WTC11 (cell line): ENCODE measurements around the gene STAC2. TPM values are rescaled to one million over a fixed set of nuclear protein-coding genes. Genes with fewer than 3 reads are reported as not detected.
A peak's percentile ranks its signal among the peaks of the same experiment; 100 is the strongest.

Experiments used
- ATAC-seq: fragments of 200-7000 bp; cut with Tn5 transposase; 2 replicates; pipeline ENCODE4 v1.10.0; 2021; ENCODE audit warnings: mild to moderate bottlenecking, moderate library complexity
- CTCF ChIA-PET: fragments of 300-600 bp; sonication (Branson Sonifier 250); formaldehyde crosslinking; loops from one replicate; lab custom pipeline; 2021; ENCODE audit warnings: antibody characterized with exemption; lab: Charles Lee
- POLR2A ChIA-PET: fragments of 350-600 bp; sonication (Branson Sonifier 250); formaldehyde crosslinking; loops from one replicate; lab custom pipeline; 2021; ENCODE audit warnings: antibody characterized with exemption; lab: Charles Lee
- DNase-seq: peaks from one replicate; pipeline ENCODE4 v3.0.0; 2021; ENCODE audit warnings: low spot score
- H3K27ac Mint-ChIP-seq: 2 replicates; pipeline ENCODE4 v1.8.0; 2021; ENCODE audit warnings: mixed read lengths
- H3K27me3 Mint-ChIP-seq: 2 replicates; pipeline ENCODE4 v1.8.0; 2021; ENCODE audit warnings: low read depth, mild to moderate bottlenecking, moderate library complexity, mixed read lengths
- H3K36me3 Mint-ChIP-seq: 2 replicates; pipeline ENCODE4 v1.8.0; 2021; ENCODE audit warnings: mixed read lengths
- H3K4me1 Mint-ChIP-seq: 2 replicates; pipeline ENCODE4 v1.8.0; 2022; ENCODE audit warnings: mixed read lengths
- H3K4me3 Mint-ChIP-seq: 2 replicates; pipeline ENCODE4 v1.8.0; 2021; ENCODE audit warnings: mild to moderate bottlenecking, moderate library complexity, mixed read lengths
- H3K9me3 Mint-ChIP-seq: 2 replicates; pipeline ENCODE4 v1.8.0; 2021; ENCODE audit warnings: mixed read lengths
- ATF1 ChIP-seq: sonication (generic); formaldehyde crosslinking; IDR thresholded peaks from 2 replicates; pipeline ENCODE4 v1.8.1; 2023; ENCODE audit warnings: mild to moderate bottlenecking, moderate library complexity, missing genetic modification reagents
- CBFB ChIP-seq: sonication (generic); formaldehyde crosslinking; IDR thresholded peaks from 2 replicates; pipeline ENCODE4 v1.8.1; 2022; ENCODE audit warnings: mild to moderate bottlenecking, low read depth, missing genetic modification reagents
- FOXJ3 ChIP-seq: sonication (generic); formaldehyde crosslinking; IDR thresholded peaks from 2 replicates; pipeline ENCODE4 v1.9.0; 2021; ENCODE audit warnings: missing genetic modification reagents, mild to moderate bottlenecking, borderline replicate concordance
- IRF2 ChIP-seq: sonication (generic); formaldehyde crosslinking; IDR thresholded peaks from 2 replicates; pipeline ENCODE4 v1.8.0; 2022; ENCODE audit warnings: low read depth, missing genetic modification reagents, borderline replicate concordance
- KAT7 ChIP-seq: sonication (generic); formaldehyde crosslinking; IDR thresholded peaks from 2 replicates; pipeline ENCODE4 v1.8.1; 2023; ENCODE audit warnings: missing genetic modification reagents, mild to moderate bottlenecking, borderline replicate concordance
- MYBL2 ChIP-seq: sonication (generic); formaldehyde crosslinking; IDR thresholded peaks from 2 replicates; pipeline ENCODE4 v1.8.1; 2023; ENCODE audit warnings: mild to moderate bottlenecking, moderate library complexity, missing genetic modification reagents
- NFATC4 ChIP-seq: fragments of 250-450 bp; sonication (Bioruptor Pico); IDR thresholded peaks from 2 replicates; pipeline ENCODE4 v1.9.0; 2021; ENCODE audit warnings: mild to moderate bottlenecking
- NR2C2 ChIP-seq: sonication (generic); formaldehyde crosslinking; IDR thresholded peaks from 2 replicates; pipeline ENCODE4 v1.8.0; 2022; ENCODE audit warnings: mild to moderate bottlenecking, missing genetic modification reagents
- NR3C1 ChIP-seq: sonication (generic); formaldehyde crosslinking; conservative IDR thresholded peaks from 2 replicates; pipeline ENCODE4 v1.8.1; 2023; ENCODE audit warnings: low read depth, mild to moderate bottlenecking, missing genetic modification reagents
- SP1 ChIP-seq: sonication (generic); formaldehyde crosslinking; conservative IDR thresholded peaks from 2 replicates; pipeline ENCODE4 v1.8.1; 2022; ENCODE audit warnings: missing genetic modification reagents
- TP53 ChIP-seq: sonication (generic); formaldehyde crosslinking; IDR thresholded peaks from 2 replicates; pipeline ENCODE4 v1.8.1; 2023; ENCODE audit warnings: mild to moderate bottlenecking, missing genetic modification reagents
- ZBTB21 ChIP-seq: sonication (generic); formaldehyde crosslinking; IDR thresholded peaks from 2 replicates; pipeline ENCODE4 v1.8.1; 2023; ENCODE audit warnings: mild to moderate bottlenecking, missing genetic modification reagents, borderline replicate concordance
- ZNF219 ChIP-seq: sonication (generic); formaldehyde crosslinking; IDR thresholded peaks from 2 replicates; pipeline ENCODE4 v1.8.0; 2023; ENCODE audit warnings: missing genetic modification reagents, mild to moderate bottlenecking, borderline replicate concordance
- ZNF232 ChIP-seq: sonication (generic); formaldehyde crosslinking; IDR thresholded peaks from 2 replicates; pipeline ENCODE4 v1.8.0; 2022; ENCODE audit warnings: mild to moderate bottlenecking, missing genetic modification reagents
- ZNF317 ChIP-seq: sonication (generic); formaldehyde crosslinking; IDR thresholded peaks from 2 replicates; pipeline ENCODE4 v1.8.1; 2023; ENCODE audit warnings: low read depth, mild to moderate bottlenecking, moderate library complexity, missing genetic modification reagents, borderline replicate concordance
- ZNF671 ChIP-seq: fragments of 250-450 bp; sonication (Bioruptor Pico); IDR thresholded peaks from 2 replicates; pipeline ENCODE4 v1.8.0; 2021; ENCODE audit warnings: mild to moderate bottlenecking
- total RNA-seq: library from RNA; stranded (reverse); gene quantifications from 3 replicates; pipeline ENCODE4 v1.2.3, GENCODE V29; 2021
- TF ChIP-seq, protein P1 (sequence below): sonication (generic); formaldehyde crosslinking; IDR thresholded peaks from 2 replicates; pipeline ENCODE4 v1.8.0; 2023; ENCODE audit warnings: missing genetic modification reagents, mild to moderate bottlenecking, borderline replicate concordance
- TF ChIP-seq, protein P2 (sequence below): fragments of 250-450 bp; sonication (Bioruptor Pico); IDR thresholded peaks from 2 replicates; pipeline ENCODE4 v2.1.2; 2022; ENCODE audit warnings: mild to moderate bottlenecking, moderate library complexity
- TF ChIP-seq, protein P3 (sequence below): fragments of 250-450 bp; sonication (Bioruptor Pico); conservative IDR thresholded peaks from 2 replicates; pipeline ENCODE4 v1.9.0; 2021; ENCODE audit warnings: mild to moderate bottlenecking
- TF ChIP-seq, protein P4 (sequence below): sonication (generic); formaldehyde crosslinking; conservative IDR thresholded peaks from 2 replicates; pipeline ENCODE4 v1.8.1; 2022; ENCODE audit warnings: mild to moderate bottlenecking, missing genetic modification reagents
- TF ChIP-seq, protein P5 (sequence below): sonication (generic); formaldehyde crosslinking; IDR thresholded peaks from 2 replicates; pipeline ENCODE4 v1.8.0; 2023; ENCODE audit warnings: mild to moderate bottlenecking, missing genetic modification reagents
- TF ChIP-seq, protein P6 (sequence below): sonication (generic); formaldehyde crosslinking; IDR thresholded peaks from 2 replicates; pipeline ENCODE4 v1.8.1; 2022; ENCODE audit warnings: low read depth, missing genetic modification reagents, borderline replicate concordance

STAC2 gene
- total RNA-seq, 1 experiment from 2014 or later: 4.2 TPM

DNA sequence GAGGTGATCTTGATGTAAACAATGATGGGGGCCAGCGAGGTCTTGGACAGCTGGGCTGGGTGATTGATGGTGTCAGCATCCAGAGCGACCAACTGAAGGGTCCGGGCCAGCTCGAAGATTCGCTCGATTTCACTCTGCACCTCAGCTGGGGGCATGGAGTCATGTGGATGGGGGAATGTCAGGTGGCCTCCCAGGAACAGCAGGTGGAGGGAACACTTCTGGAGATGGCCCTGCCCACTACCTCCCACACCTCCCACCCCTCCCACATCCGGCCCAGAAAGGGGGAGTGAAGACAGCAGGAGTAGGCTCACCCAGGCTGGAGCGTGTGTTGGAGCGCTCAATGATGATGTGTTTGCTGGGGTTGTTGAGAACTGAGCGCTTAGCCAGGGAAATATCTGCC is 42.0 kb downstream of the STAC2 start:
- ChIA-PET POLR2A (no interaction called here), CTCF (interaction anchor here (0.6 to 4.9 kb wide), 6 partner anchors 10 to 201 kb away, joined by 3 to 39 read pairs (median 4); no protein-coding TSS in a partner anchor)
- H3K9me3 Mint-ChIP-seq: no peaks in the 10 kb centered on the region
- ATAC-seq (peak; percentile 22; the same call in 1 of the 2 replicates), DNase-seq (no peak)
- no peak overlapping the region for H3K27ac Mint-ChIP-seq
- H3K4me1 Mint-ChIP-seq: no peaks in the 10 kb centered on the region
- peaks cover 26% of the 10 kb centered on the region for H3K36me3 Mint-ChIP-seq
- TF ChIP-seq, protein P1, sequence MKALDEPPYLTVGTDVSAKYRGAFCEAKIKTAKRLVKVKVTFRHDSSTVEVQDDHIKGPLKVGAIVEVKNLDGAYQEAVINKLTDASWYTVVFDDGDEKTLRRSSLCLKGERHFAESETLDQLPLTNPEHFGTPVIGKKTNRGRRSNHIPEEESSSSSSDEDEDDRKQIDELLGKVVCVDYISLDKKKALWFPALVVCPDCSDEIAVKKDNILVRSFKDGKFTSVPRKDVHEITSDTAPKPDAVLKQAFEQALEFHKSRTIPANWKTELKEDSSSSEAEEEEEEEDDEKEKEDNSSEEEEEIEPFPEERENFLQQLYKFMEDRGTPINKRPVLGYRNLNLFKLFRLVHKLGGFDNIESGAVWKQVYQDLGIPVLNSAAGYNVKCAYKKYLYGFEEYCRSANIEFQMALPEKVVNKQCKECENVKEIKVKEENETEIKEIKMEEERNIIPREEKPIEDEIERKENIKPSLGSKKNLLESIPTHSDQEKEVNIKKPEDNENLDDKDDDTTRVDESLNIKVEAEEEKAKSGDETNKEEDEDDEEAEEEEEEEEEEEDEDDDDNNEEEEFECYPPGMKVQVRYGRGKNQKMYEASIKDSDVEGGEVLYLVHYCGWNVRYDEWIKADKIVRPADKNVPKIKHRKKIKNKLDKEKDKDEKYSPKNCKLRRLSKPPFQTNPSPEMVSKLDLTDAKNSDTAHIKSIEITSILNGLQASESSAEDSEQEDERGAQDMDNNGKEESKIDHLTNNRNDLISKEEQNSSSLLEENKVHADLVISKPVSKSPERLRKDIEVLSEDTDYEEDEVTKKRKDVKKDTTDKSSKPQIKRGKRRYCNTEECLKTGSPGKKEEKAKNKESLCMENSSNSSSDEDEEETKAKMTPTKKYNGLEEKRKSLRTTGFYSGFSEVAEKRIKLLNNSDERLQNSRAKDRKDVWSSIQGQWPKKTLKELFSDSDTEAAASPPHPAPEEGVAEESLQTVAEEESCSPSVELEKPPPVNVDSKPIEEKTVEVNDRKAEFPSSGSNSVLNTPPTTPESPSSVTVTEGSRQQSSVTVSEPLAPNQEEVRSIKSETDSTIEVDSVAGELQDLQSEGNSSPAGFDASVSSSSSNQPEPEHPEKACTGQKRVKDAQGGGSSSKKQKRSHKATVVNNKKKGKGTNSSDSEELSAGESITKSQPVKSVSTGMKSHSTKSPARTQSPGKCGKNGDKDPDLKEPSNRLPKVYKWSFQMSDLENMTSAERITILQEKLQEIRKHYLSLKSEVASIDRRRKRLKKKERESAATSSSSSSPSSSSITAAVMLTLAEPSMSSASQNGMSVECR: no peak
- TF ChIP-seq ATF1 (CRISPR knock-in tag): no peak
- TF ChIP-seq NFATC4 (CRISPR knock-in tag): no peak
- no peak for TF ChIP-seq ZNF317 (CRISPR knock-in tag)
- TF ChIP-seq SP1 (CRISPR knock-in tag): no peak
- no peak for TF ChIP-seq FOXJ3 (CRISPR knock-in tag)
- TF ChIP-seq KAT7 (CRISPR knock-in tag): no peak
- TF ChIP-seq CBFB (CRISPR knock-in tag): no peak
- TF ChIP-seq, protein P2, sequence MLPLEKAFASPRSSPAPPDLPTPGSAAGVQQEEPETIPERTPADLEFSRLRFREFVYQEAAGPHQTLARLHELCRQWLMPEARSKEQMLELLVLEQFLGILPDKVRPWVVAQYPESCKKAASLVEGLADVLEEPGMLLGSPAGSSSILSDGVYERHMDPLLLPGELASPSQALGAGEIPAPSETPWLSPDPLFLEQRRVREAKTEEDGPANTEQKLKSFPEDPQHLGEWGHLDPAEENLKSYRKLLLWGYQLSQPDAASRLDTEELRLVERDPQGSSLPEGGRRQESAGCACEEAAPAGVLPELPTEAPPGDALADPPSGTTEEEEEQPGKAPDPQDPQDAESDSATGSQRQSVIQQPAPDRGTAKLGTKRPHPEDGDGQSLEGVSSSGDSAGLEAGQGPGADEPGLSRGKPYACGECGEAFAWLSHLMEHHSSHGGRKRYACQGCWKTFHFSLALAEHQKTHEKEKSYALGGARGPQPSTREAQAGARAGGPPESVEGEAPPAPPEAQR (CRISPR knock-in tag): no peak
- no peak overlapping the region for H3K4me3 Mint-ChIP-seq
- no peaks in the 10 kb centered on the region for H3K27me3 Mint-ChIP-seq

DNA sequence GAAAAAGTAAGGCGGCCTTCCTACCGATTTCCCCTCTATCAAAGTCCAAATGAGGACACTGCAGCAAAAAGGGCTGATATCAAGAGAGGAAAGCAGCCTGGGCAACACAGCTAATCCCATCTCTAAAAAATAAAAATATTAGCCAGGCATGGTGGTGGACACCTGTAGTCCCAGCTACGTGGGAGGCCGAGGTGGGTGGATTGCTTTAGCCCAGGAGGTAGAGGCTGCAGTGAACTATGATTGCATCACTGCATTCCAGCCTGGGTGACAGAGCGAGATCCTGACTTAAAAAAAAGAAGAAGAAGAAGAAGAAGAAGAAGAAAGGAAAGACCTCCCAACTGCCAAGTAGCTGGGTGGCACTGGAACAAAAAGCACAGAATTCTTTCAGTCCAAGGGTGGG is 42.7 kb downstream of the STAC2 start:
- CTCF ChIA-PET: interaction anchor here (0.8 to 4.9 kb wide), 5 partner anchors 9 to 53 kb away, joined by 3 to 39 read pairs (median 5); no protein-coding TSS in a partner anchor
- H3K36me3 Mint-ChIP-seq: peaks cover 29% of the 10 kb centered on the region
- ATAC-seq: no peak
- no peaks in the 10 kb centered on the region for H3K27me3 Mint-ChIP-seq
- no peaks in the 10 kb centered on the region for H3K4me1 Mint-ChIP-seq
- H3K27ac Mint-ChIP-seq: peak overlapping the region; percentile 41; the same call in 1 of the 2 replicates
- no peaks in the 10 kb centered on the region for H3K9me3 Mint-ChIP-seq
- no peak for DNase-seq
- POLR2A ChIA-PET: no interaction called here
- H3K4me3 Mint-ChIP-seq: no peak overlapping the region
- TF ChIP-seq, protein P3, sequence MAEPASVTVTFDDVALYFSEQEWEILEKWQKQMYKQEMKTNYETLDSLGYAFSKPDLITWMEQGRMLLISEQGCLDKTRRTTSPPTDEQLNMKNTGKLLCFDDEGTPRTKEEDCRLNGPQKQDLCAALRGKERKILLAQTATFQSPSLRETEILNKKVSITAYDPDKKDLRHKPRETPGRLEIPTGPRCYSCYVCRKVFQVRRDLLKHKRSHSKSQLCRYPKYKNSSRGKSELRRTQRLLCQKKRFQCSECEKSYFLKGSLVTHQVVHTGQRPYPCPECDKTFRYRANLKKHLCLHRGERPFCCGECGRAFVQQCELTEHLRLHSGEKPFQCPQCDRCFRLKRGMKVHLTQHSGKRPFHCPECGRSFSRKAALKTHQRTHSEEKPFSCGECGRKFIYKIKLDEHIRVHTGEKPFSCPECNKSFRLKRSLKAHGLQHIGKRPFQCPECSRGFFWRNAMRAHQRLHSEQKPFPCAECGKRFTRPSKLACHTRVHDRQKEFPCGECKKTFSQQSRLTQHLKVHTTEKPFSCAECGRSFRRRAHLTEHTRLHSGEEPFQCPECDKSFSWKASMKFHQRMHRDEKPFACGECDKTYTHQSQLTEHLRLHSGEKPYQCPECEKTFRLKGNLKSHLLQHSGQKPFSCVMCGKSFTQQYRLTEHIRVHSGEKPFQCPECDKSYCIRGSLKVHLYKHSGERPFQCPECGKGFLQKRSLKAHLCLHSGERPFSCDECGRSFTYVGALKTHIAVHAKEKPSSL: no peak
- TF ChIP-seq TP53 (CRISPR knock-in tag) (no peak), NR3C1 (no peak), IRF2 (CRISPR knock-in tag) (no peak), ZNF232 (no peak), ZNF671 (CRISPR knock-in tag) (no peak), MYBL2 (CRISPR knock-in tag) (no peak), ZBTB21 (no peak), ZNF219 (CRISPR knock-in tag) (no peak), NR2C2 (CRISPR knock-in tag) (no peak)
- TF ChIP-seq, protein P4, sequence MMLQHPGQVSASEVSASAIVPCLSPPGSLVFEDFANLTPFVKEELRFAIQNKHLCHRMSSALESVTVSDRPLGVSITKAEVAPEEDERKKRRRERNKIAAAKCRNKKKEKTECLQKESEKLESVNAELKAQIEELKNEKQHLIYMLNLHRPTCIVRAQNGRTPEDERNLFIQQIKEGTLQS (CRISPR knock-in tag): no peak
- TF ChIP-seq, protein P5, sequence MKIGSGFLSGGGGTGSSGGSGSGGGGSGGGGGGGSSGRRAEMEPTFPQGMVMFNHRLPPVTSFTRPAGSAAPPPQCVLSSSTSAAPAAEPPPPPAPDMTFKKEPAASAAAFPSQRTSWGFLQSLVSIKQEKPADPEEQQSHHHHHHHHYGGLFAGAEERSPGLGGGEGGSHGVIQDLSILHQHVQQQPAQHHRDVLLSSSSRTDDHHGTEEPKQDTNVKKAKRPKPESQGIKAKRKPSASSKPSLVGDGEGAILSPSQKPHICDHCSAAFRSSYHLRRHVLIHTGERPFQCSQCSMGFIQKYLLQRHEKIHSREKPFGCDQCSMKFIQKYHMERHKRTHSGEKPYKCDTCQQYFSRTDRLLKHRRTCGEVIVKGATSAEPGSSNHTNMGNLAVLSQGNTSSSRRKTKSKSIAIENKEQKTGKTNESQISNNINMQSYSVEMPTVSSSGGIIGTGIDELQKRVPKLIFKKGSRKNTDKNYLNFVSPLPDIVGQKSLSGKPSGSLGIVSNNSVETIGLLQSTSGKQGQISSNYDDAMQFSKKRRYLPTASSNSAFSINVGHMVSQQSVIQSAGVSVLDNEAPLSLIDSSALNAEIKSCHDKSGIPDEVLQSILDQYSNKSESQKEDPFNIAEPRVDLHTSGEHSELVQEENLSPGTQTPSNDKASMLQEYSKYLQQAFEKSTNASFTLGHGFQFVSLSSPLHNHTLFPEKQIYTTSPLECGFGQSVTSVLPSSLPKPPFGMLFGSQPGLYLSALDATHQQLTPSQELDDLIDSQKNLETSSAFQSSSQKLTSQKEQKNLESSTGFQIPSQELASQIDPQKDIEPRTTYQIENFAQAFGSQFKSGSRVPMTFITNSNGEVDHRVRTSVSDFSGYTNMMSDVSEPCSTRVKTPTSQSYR (CRISPR knock-in tag): no peak
- TF ChIP-seq, protein P6, sequence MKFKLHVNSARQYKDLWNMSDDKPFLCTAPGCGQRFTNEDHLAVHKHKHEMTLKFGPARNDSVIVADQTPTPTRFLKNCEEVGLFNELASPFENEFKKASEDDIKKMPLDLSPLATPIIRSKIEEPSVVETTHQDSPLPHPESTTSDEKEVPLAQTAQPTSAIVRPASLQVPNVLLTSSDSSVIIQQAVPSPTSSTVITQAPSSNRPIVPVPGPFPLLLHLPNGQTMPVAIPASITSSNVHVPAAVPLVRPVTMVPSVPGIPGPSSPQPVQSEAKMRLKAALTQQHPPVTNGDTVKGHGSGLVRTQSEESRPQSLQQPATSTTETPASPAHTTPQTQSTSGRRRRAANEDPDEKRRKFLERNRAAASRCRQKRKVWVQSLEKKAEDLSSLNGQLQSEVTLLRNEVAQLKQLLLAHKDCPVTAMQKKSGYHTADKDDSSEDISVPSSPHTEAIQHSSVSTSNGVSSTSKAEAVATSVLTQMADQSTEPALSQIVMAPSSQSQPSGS (CRISPR knock-in tag): no peak
